HUDEP-2 (cell line): ENCODE measurements around the gene GRIN3A.

Experiments
- DNase-seq, 76 experiments: peaks; one replicate each; lab custom pipeline; 2025; ENCODE audit not compliant: unreplicated experiment in 76 of 76; lab: John Stamatoyannopoulos, UW

The GRIN3A gene

GRCh38 chr9:101533334-101534204, 204.9 kb downstream of the GRIN3A start, which contains the start of gene RNF20:
Gene RNF20 (plus strand): TSS chr9:101533853. CDS start chr9:101535424, 1,571 bp downstream.
- DNase-seq: peak; percentile 71 to 100 (median 97)

GRCh38 chr9:101530076-101530711, 208.3 kb downstream of the GRIN3A start:
- peak in 66 of 76 experiments; percentile 1 to 84 (median 48) for DNase-seq

- DNase-seq: no peak
Observed at GRCh38 chr9:101528015-101528414, 210.4 kb downstream of the GRIN3A start.

GRCh38 chr9:101527066-101527465, 211.4 kb downstream of the GRIN3A start:
- no peak for DNase-seq

- no peak for DNase-seq
Observed at GRCh38 chr9:101524371-101524770, 214.1 kb downstream of the GRIN3A start.
